Measurements from ENCODE around the gene DDX6. TPM values are rescaled to one million over a fixed set of nuclear protein-coding genes. Genes with fewer than 3 reads are reported as not detected.

Gene DDX6, protein sequence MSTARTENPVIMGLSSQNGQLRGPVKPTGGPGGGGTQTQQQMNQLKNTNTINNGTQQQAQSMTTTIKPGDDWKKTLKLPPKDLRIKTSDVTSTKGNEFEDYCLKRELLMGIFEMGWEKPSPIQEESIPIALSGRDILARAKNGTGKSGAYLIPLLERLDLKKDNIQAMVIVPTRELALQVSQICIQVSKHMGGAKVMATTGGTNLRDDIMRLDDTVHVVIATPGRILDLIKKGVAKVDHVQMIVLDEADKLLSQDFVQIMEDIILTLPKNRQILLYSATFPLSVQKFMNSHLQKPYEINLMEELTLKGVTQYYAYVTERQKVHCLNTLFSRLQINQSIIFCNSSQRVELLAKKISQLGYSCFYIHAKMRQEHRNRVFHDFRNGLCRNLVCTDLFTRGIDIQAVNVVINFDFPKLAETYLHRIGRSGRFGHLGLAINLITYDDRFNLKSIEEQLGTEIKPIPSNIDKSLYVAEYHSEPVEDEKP
- 100 to 1,000 TPM in 3 of 4 donors, 10 to 100 TPM in 1; 92.9 to 113 (median 105) TPM for total RNA-seq

DNA sequence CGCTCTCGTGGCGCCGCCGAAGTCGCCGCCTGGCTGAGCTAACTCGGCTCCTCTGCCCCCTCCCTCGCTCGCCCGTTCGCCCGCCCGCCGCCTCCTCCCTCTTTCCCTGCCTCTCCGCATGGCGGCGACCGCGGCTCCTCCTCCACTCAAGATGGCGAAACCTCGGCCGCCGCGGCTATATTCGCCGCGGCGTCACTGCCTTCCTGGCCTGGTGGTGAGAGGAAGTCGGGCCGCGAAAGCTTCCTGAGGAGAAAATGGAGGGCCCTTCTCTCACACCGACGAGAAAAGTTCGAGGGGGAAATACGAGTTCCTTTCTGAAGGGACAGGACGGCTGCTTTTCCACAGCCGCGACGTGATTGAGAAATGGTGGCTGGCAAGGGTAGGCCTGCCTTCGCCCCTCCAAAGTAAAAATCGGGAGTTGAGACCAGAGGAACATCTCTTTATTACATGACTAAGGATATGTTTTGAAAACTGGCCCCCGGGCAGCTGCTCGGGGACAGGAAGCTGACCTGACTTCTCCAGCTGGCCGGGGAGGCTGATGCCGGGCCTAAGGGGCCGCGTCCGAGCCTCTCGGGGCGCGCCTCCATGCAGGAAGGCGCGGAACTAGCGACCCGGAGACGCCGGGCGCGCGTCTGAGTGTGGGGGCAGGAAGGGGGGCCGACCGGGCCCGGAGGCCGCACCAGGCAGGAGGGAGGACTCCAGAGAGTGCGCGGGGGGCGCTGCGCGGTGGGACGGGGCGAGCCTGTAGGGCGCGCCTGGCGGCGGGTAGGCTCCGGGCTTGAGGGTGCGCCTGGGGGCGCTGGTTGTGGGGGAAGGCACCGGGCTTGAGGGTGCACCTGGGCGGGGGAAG, at the start of gene DDX6:
Gene DDX6, minus strand, starts transcription at position 54 of the 850 bp plus-strand sequence. CDS start 4,913 bp downstream, outside the sequence.
- intact Hi-C loops (cut with DNase I), result no loop called here
- peak within 1 kb of the TSS; percentile 79 to 92 (median 86) for H3K4me3 ChIP-seq
- no peaks in the 10 kb centered on the region for H3K9me3 ChIP-seq
- peak; percentile 73 to 85 for TF ChIP-seq POLR2AphosphoS5 (IDR thresholded peaks at IDR 0.05)
- TF ChIP-seq CTCF (IDR thresholded peaks at IDR 0.05), result peak in 2 of 3 experiments; percentile 32 to 38
- TF ChIP-seq EP300 (IDR thresholded peaks at IDR 0.05), result no peak
- TF ChIP-seq POLR2A (IDR thresholded peaks at IDR 0.05; ENCODE audit: low read depth), result peak; percentile 80
- 0% methylated on average over 42 of the region's 81 CpGs for WGBS
- peak; percentile 97 for DNase-seq (ENCODE audit: extremely low spot score)
- peaks cover 23 to 47% (median 44%) of the 10 kb centered on the region in 4 donors for H3K4me1 ChIP-seq
- no peaks in the 10 kb centered on the region for H3K36me3 ChIP-seq
- peak within 1 kb of the TSS; percentile 98 to 100 (median 99) for H3K27ac ChIP-seq (replicated peaks in 1 of 4)
- no peaks in the 10 kb centered on the region for H3K27me3 ChIP-seq

DNA sequence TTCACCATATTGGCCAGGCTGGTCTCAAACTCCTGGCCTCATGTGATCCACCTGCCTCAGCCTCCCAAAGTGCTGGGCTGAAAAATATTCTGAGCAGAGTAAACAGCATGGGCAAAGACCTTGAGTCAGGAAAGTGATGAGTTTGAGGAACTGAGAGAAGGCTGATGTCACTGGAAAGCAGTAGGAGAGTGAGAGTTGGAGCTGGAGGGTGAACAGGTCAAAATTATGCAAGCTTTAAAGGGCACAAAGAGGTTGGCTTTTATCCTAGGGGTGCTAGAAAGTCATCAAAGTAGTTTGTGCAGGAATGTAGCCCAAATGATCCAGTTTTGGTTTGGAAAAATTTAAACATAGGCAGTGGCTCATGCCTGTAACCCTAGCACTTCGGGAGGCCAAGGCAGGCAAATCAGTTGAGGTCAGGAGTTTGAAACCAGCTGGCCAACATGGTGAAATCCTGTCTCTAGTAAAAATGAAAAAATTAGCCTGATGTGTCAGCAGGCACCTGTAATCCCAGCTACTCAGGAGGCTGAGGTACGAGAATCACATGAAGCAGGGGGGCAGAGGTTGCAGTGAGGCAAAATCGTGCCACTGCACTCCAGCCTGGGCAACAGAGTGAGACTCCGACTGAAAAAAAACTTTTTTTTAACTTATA, 48.1 kb upstream of the DDX6 start:
- TF ChIP-seq CTCF (IDR thresholded peaks at IDR 0.05) (no peak), POLR2AphosphoS5 (IDR thresholded peaks at IDR 0.05) (no peak)
- H3K36me3 ChIP-seq, result no peaks in the 10 kb centered on the region
- DNase-seq (ENCODE audit: extremely low spot score), result no peak
- intact Hi-C loops (cut with DNase I), result no loop called here
- peaks cover 0 to 23% (median 18%) of the 10 kb centered on the region in 4 donors for H3K4me1 ChIP-seq
- H3K27me3 ChIP-seq, result no peaks in the 10 kb centered on the region
- no peaks in the 10 kb centered on the region for H3K9me3 ChIP-seq
- no peak overlapping the region for H3K4me3 ChIP-seq
- 92% methylated on average over 4 of the region's 4 CpGs for WGBS
- H3K27ac ChIP-seq (replicated peaks in 1 of 4), result no peak overlapping the region

GRCh38 chr11:118837868-118838267, 46.9 kb upstream of the DDX6 start:
- TF ChIP-seq EP300 (IDR thresholded peaks at IDR 0.05) (no peak), CTCF (IDR thresholded peaks at IDR 0.05) (no peak), POLR2AphosphoS5 (IDR thresholded peaks at IDR 0.05) (no peak), POLR2A (IDR thresholded peaks at IDR 0.05; ENCODE audit: low read depth) (no peak)
- H3K36me3 ChIP-seq, result no peaks in the 10 kb centered on the region
- no peaks in the 10 kb centered on the region for H3K9me3 ChIP-seq
- H3K4me1 ChIP-seq, result peaks cover 0 to 22% (median 17%) of the 10 kb centered on the region in 4 donors
- no peak for DNase-seq (ENCODE audit: extremely low spot score)
- no peak overlapping the region for H3K27ac ChIP-seq (replicated peaks in 1 of 4)
- no peak overlapping the region for H3K4me3 ChIP-seq
- intact Hi-C loops (cut with DNase I), result no loop called here
- H3K27me3 ChIP-seq, result no peaks in the 10 kb centered on the region
- 83% methylated on average over 8 of the region's 8 CpGs for WGBS

GRCh38 chr11:118834427-118835028, 43.6 kb upstream of the DDX6 start:
- intact Hi-C loops (cut with DNase I), result no loop called here
- Histone ChIP-seq H3K36me3 (no peaks in the 10 kb centered on the region), H3K9me3 (no peaks in the 10 kb centered on the region), H3K4me3 (no peak overlapping the region), H3K27me3 (no peaks in the 10 kb centered on the region), H3K4me1 (peaks cover 0 to 4% (median 2%) of the 10 kb centered on the region in 4 donors), H3K27ac (replicated peaks in 1 of 4) (no peak overlapping the region)
- 82% methylated on average over 6 of the region's 6 CpGs for WGBS
- no peak for TF ChIP-seq CTCF (IDR thresholded peaks at IDR 0.05)
- DNase-seq (ENCODE audit: extremely low spot score), result no peak

Data from esophagus muscularis mucosa (tissue), 4 donors.